PC-3 (cell line): ENCODE measurements around the gene LRP1B.

Experiments
- EZH2phosphoT487 ChIP-seq: fragments of 300-600 bp; sonication (generic); IDR thresholded peaks from 2 replicates; pipeline ENCODE4 v1.6.1; 2018; ENCODE audit warnings: mild to moderate bottlenecking, antibody characterized with exemption, low read length, borderline replicate concordance
- TF ChIP-seq, protein P1 (sequence below): fragments of 300-600 bp; sonication (generic); conservative IDR thresholded peaks from 2 replicates; pipeline ENCODE4 v1.5.1; 2017; ENCODE audit warnings: antibody characterized with exemption, low read depth, mild to moderate bottlenecking, low read length

DNA sequence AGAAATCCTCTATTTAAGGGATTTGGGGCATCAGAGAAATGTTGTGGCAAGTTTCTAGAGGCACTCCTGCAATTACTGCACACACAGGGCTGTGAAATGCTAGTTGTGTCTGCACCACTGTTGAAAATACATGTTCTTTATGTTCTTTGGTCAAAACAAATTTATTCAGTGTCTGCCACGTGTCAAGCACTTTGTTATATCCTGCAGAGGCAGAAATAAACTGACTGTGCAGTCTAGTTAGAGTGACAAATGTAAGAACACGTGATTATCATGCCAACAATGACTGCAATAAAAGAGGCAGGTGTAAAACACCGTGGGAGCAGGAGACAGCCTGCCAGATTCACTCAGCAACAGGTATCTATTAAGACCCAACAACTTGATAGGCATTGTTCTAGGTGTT is 423.3 kb downstream of the LRP1B start:
- no peak for TF ChIP-seq EZH2phosphoT487
- TF ChIP-seq, protein P1, sequence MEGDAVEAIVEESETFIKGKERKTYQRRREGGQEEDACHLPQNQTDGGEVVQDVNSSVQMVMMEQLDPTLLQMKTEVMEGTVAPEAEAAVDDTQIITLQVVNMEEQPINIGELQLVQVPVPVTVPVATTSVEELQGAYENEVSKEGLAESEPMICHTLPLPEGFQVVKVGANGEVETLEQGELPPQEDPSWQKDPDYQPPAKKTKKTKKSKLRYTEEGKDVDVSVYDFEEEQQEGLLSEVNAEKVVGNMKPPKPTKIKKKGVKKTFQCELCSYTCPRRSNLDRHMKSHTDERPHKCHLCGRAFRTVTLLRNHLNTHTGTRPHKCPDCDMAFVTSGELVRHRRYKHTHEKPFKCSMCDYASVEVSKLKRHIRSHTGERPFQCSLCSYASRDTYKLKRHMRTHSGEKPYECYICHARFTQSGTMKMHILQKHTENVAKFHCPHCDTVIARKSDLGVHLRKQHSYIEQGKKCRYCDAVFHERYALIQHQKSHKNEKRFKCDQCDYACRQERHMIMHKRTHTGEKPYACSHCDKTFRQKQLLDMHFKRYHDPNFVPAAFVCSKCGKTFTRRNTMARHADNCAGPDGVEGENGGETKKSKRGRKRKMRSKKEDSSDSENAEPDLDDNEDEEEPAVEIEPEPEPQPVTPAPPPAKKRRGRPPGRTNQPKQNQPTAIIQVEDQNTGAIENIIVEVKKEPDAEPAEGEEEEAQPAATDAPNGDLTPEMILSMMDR, result no peak
